HUES48 (cell line): Measurements from ENCODE around the gene HMGN3.

Experiments used
- H3K27ac ChIP-seq: one replicate; pipeline ENCODE4 v1.7.0; 2013; ENCODE audit warnings: low read depth, low read length, inconsistent platforms
- H3K27me3 ChIP-seq: 2 replicates; pipeline ENCODE4 v1.6.1; 2013; ENCODE audit warnings: mild to moderate bottlenecking, low read length; ENCODE audit not compliant: control insufficient read depth, insufficient read depth
- H3K36me3 ChIP-seq: 2 replicates; pipeline ENCODE4 v1.6.1; 2013; ENCODE audit warnings: low read length; ENCODE audit not compliant: control insufficient read depth, insufficient read depth
- H3K4me1 ChIP-seq: 2 replicates; pipeline ENCODE4 v1.6.1; 2013; ENCODE audit warnings: mild to moderate bottlenecking, low read length; ENCODE audit not compliant: control insufficient read depth, insufficient read depth
- H3K4me3 ChIP-seq: 2 replicates; pipeline ENCODE4 v1.5.1; 2013; ENCODE audit warnings: mild to moderate bottlenecking, low read depth, low read length
- H3K9ac ChIP-seq: 2 replicates; pipeline ENCODE4 v1.6.1; 2013; ENCODE audit warnings: mild to moderate bottlenecking, low read depth, low read length, moderate library complexity
- H3K9me3 ChIP-seq: 2 replicates; pipeline ENCODE4 v1.6.1; 2013; ENCODE audit warnings: low read length; ENCODE audit not compliant: control insufficient read depth, insufficient read depth

The HMGN3 gene

GRCh38 chr6:79232696-79233462 is 1.6 kb downstream of the HMGN3 start:
- Histone ChIP-seq H3K27me3 (no peaks in the 10 kb centered on the region), H3K9ac (0 out of 2 replicates have a peak overlapping the region, but pooled peaks have one; percentile 79), H3K4me3 (peak overlapping the region; percentile 86), H3K36me3 (peaks cover 8% of the 10 kb centered on the region), H3K9me3 (no peaks in the 10 kb centered on the region), H3K27ac (peak overlapping the region; percentile 75), H3K4me1 (0 out of 2 replicates have a peak, but pooled peaks cover 5% of the 10 kb centered on the region)

- Histone ChIP-seq H3K4me1 (0 out of 2 replicates have a peak, but pooled peaks cover 5% of the 10 kb centered on the region), H3K9me3 (no peaks in the 10 kb centered on the region), H3K4me3 (no peak overlapping the region), H3K27me3 (no peaks in the 10 kb centered on the region), H3K9ac (no peak overlapping the region), H3K36me3 (peaks cover 8% of the 10 kb centered on the region), H3K27ac (no peak overlapping the region)
Observed at GRCh38 chr6:79231666-79232065, 2.8 kb downstream of the HMGN3 start.

GRCh38 chr6:79231101-79231500 is 3.4 kb downstream of the HMGN3 start:
- H3K9ac ChIP-seq = no peak overlapping the region

GRCh38 chr6:79230149-79230548 is 4.3 kb downstream of the HMGN3 start:
- H3K9ac ChIP-seq = no peak overlapping the region
- no peak overlapping the region for H3K4me3 ChIP-seq
- H3K9me3 ChIP-seq = no peaks in the 10 kb centered on the region
- H3K36me3 ChIP-seq = peaks cover 8% of the 10 kb centered on the region
- H3K27ac ChIP-seq = no peak overlapping the region
- H3K27me3 ChIP-seq = no peaks in the 10 kb centered on the region
- H3K4me1 ChIP-seq = 0 out of 2 replicates have a peak, but pooled peaks cover 8% of the 10 kb centered on the region

More at GRCh38 chr6:79231101-79231500, 3.4 kb downstream of the HMGN3 start:
- H3K4me3 ChIP-seq = no peak overlapping the region
- no peaks in the 10 kb centered on the region for H3K27me3 ChIP-seq
- H3K36me3 ChIP-seq = peaks cover 8% of the 10 kb centered on the region
- H3K4me1 ChIP-seq = 0 out of 2 replicates have a peak, but pooled peaks cover 5% of the 10 kb centered on the region
- no peak overlapping the region for H3K27ac ChIP-seq
- no peaks in the 10 kb centered on the region for H3K9me3 ChIP-seq

- H3K4me1 ChIP-seq = peaks cover 6% of the 10 kb centered on the region; the same call in 1 of the 2 replicates
- H3K4me3 ChIP-seq = no peak overlapping the region
- no peak overlapping the region for H3K9ac ChIP-seq
- no peaks in the 10 kb centered on the region for H3K9me3 ChIP-seq
- no peaks in the 10 kb centered on the region for H3K27me3 ChIP-seq
- no peak overlapping the region for H3K27ac ChIP-seq
- peaks cover 13% of the 10 kb centered on the region for H3K36me3 ChIP-seq
Observed at GRCh38 chr6:79227445-79227844, 7.0 kb downstream of the HMGN3 start.

- Histone ChIP-seq H3K9me3 (no peaks in the 10 kb centered on the region), H3K27ac (no peak overlapping the region), H3K36me3 (peaks cover 7% of the 10 kb centered on the region), H3K4me1 (peaks cover 3% of the 10 kb centered on the region; the same call in 1 of the 2 replicates), H3K27me3 (no peaks in the 10 kb centered on the region), H3K4me3 (no peak overlapping the region), H3K9ac (no peak overlapping the region)
Observed at GRCh38 chr6:79226660-79227059, 7.8 kb downstream of the HMGN3 start.

GRCh38 chr6:79225717-79226599 is 8.5 kb downstream of the HMGN3 start:
- H3K27me3 ChIP-seq = no peaks in the 10 kb centered on the region
- H3K27ac ChIP-seq = no peak overlapping the region
- H3K9ac ChIP-seq = no peak overlapping the region
- peaks cover 7% of the 10 kb centered on the region for H3K36me3 ChIP-seq
- peaks cover 3% of the 10 kb centered on the region; the same call in 1 of the 2 replicates for H3K4me1 ChIP-seq
- H3K9me3 ChIP-seq = no peaks in the 10 kb centered on the region
- H3K4me3 ChIP-seq = no peak overlapping the region

- no peaks in the 10 kb centered on the region for H3K27me3 ChIP-seq
- peaks cover 7% of the 10 kb centered on the region for H3K36me3 ChIP-seq
- H3K27ac ChIP-seq = no peak overlapping the region
- H3K9ac ChIP-seq = no peak overlapping the region
- H3K9me3 ChIP-seq = no peaks in the 10 kb centered on the region
- peaks cover 8% of the 10 kb centered on the region for H3K4me1 ChIP-seq
- H3K4me3 ChIP-seq = no peak overlapping the region
Observed at GRCh38 chr6:79223611-79224404, 10.7 kb downstream of the HMGN3 start.

- no peaks in the 10 kb centered on the region for H3K27me3 ChIP-seq
- H3K9me3 ChIP-seq = no peaks in the 10 kb centered on the region
- no peak overlapping the region for H3K27ac ChIP-seq
- H3K4me3 ChIP-seq = no peak overlapping the region
- H3K36me3 ChIP-seq = peaks cover 24% of the 10 kb centered on the region
- H3K9ac ChIP-seq = no peak overlapping the region
- H3K4me1 ChIP-seq = peaks cover 22% of the 10 kb centered on the region
Observed at GRCh38 chr6:79215213-79215824, 19.2 kb downstream of the HMGN3 start.

GRCh38 chr6:79212859-79213258 is 21.6 kb downstream of the HMGN3 start:
- no peaks in the 10 kb centered on the region for H3K9me3 ChIP-seq

More at GRCh38 chr6:79212859-79213258, 21.6 kb downstream of the HMGN3 start:
- H3K4me3 ChIP-seq = no peak overlapping the region
- no peaks in the 10 kb centered on the region for H3K27me3 ChIP-seq
- peaks cover 7% of the 10 kb centered on the region for H3K4me1 ChIP-seq
- H3K36me3 ChIP-seq = peaks cover 39% of the 10 kb centered on the region
- H3K9ac ChIP-seq = no peak overlapping the region
- no peak overlapping the region for H3K27ac ChIP-seq
